ENCODE measurements around the gene MED12L. TPM values are rescaled to one million over a fixed set of nuclear protein-coding genes. Genes with fewer than 3 reads are reported as not detected.

Gene MED12L
- total RNA-seq, 1 experiment from 2014 or later = 6.4 TPM

GRCh38 chr3:151432616-151433372 lies 347.3 kb downstream of the MED12L start:
- Histone ChIP-seq H3K27ac (ENCODE audit: low read depth, low read length) (no peak overlapping the region), H3K4me3 (replicated peaks in 1 of 2; ENCODE audit: low read depth in 1 of 2, low read length in 2 of 2) (no peak overlapping the region), H3K27me3 (ENCODE audit: insufficient read depth, low read length) (no peaks in the 10 kb centered on the region), H2AFZ (ENCODE audit: low read depth, low read length, poor library complexity, severe bottlenecking) (no peak overlapping the region), H3K4me2 (ENCODE audit: low read length) (no peak overlapping the region), H3K4me1 (ENCODE audit: control insufficient read depth in 1 of 2, insufficient read depth in 2 of 2, low read length in 2 of 2) (peaks cover 0 to 3% of the 10 kb centered on the region in 2 experiments; a peak in 1 of 4 replicates), H3K79me2 (ENCODE audit: insufficient read depth, low read length) (no peaks in the 10 kb centered on the region), H3K9me2 (ENCODE audit: insufficient read depth) (no peaks in the 10 kb centered on the region), H3K9me3 (ENCODE audit: control insufficient read depth in 1 of 2, insufficient read depth in 1 of 2, low read depth in 1 of 2, low read length in 2 of 2) (no peaks in the 10 kb centered on the region), H3K9ac (ENCODE audit: low read length) (no peak overlapping the region), H3K36me3 (ENCODE audit: control insufficient read depth in 1 of 2, insufficient read depth in 2 of 2, low read length in 2 of 2) (no peaks in the 10 kb centered on the region), H4K20me1 (ENCODE audit: insufficient read depth) (no peaks in the 10 kb centered on the region)
- ATAC-seq (no peak), DNase-seq (ENCODE audit: low read depth, low spot score) (no peak)
- RAD21 ChIA-PET (ENCODE audit: low non-redundant PET in 1 of 2, low total read pairs in 2 of 2, uncharacterized antibody in 2 of 2, unreplicated experiment in 2 of 2) = no interaction called here
- CTCF ChIA-PET = no interaction called here
- intact Hi-C loops (cut with micrococcal nuclease) = no loop called here
- TF ChIP-seq SIN3A (IDR thresholded peaks at IDR 0.05; ENCODE audit: low read depth) = no peak
- no peak for TF ChIP-seq FOSL1 (IDR thresholded peaks at IDR 0.05; ENCODE audit: low read depth)
- no peak for TF ChIP-seq SP1 (IDR thresholded peaks at IDR 0.05; ENCODE audit: low read depth)
- TF ChIP-seq TCF7L2 (IDR thresholded peaks at IDR 0.05; ENCODE audit: borderline replicate concordance, extremely low read depth, insufficient read depth, insufficient read length) = no peak
- TF ChIP-seq EZH2 (IDR thresholded peaks at IDR 0.05) = no peak
- no peak for TF ChIP-seq POLR2A (IDR thresholded peaks at IDR 0.05; ENCODE audit: borderline replicate concordance, extremely low read depth, insufficient read depth, insufficient read length)
- TF ChIP-seq, protein P1, sequence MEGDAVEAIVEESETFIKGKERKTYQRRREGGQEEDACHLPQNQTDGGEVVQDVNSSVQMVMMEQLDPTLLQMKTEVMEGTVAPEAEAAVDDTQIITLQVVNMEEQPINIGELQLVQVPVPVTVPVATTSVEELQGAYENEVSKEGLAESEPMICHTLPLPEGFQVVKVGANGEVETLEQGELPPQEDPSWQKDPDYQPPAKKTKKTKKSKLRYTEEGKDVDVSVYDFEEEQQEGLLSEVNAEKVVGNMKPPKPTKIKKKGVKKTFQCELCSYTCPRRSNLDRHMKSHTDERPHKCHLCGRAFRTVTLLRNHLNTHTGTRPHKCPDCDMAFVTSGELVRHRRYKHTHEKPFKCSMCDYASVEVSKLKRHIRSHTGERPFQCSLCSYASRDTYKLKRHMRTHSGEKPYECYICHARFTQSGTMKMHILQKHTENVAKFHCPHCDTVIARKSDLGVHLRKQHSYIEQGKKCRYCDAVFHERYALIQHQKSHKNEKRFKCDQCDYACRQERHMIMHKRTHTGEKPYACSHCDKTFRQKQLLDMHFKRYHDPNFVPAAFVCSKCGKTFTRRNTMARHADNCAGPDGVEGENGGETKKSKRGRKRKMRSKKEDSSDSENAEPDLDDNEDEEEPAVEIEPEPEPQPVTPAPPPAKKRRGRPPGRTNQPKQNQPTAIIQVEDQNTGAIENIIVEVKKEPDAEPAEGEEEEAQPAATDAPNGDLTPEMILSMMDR (IDR thresholded peaks at IDR 0.05 in 2 of 3, conservative IDR thresholded peaks at IDR 0.05 in 1 of 3; ENCODE audit: borderline replicate concordance in 1 of 3, insufficient read depth in 1 of 3, low read depth in 2 of 3, low read length in 2 of 3) = no peak
- no peak for TF ChIP-seq EGR1 (IDR thresholded peaks at IDR 0.05; ENCODE audit: low read depth)
- no peak for TF ChIP-seq YY1 (IDR thresholded peaks at IDR 0.05; ENCODE audit: extremely low read depth, insufficient replicate concordance, low read depth, low read length)
- TF ChIP-seq EZH2phosphoT487 (IDR thresholded peaks at IDR 0.05; ENCODE audit: borderline replicate concordance) = no peak
- TF ChIP-seq CBX3 (IDR thresholded peaks at IDR 0.05; ENCODE audit: low read depth) = no peak
- no TSS peak for BruUV-seq (replicated peaks)
- POLR2A ChIA-PET = no interaction called here
